A549 (cell line): ENCODE results near the gene GPRC5A.

Source experiments
- CTCF ChIP-seq: fragments of >200 bp; sonication (Bioruptor Twin); formaldehyde crosslinking; IDR thresholded peaks from 3 replicates; pipeline ENCODE4 v1.5.1; 2016
- GATA3 ChIP-seq: IDR thresholded peaks from 2 replicates; pipeline ENCODE4 v1.6.1; 2012; ENCODE audit warnings: borderline replicate concordance
- MAFK ChIP-seq: fragments of 450-650 bp; IDR thresholded peaks from 2 replicates; pipeline ENCODE4 v1.6.1; 2014; ENCODE audit not compliant: partially characterized antibody
- POLR2A ChIP-seq: IDR thresholded peaks from 2 replicates; pipeline ENCODE4 v1.6.1; 2012; ENCODE audit warnings: mild to moderate bottlenecking, low read length
- POLR2AphosphoS2 ChIP-seq: conservative IDR thresholded peaks from 2 replicates; pipeline ENCODE4 v1.6.1; 2012; ENCODE audit warnings: low read length, improper control_type of control experiment, inconsistent platforms
- REST ChIP-seq: fragments of 200-600 bp; sonication (generic); IDR thresholded peaks from 2 replicates; pipeline ENCODE4 v1.6.1; 2016; ENCODE audit warnings: antibody characterized with exemption, mild to moderate bottlenecking, moderate library complexity
- SMC3 ChIP-seq: fragments of >200 bp; sonication (Bioruptor Twin); formaldehyde crosslinking; IDR thresholded peaks from 3 replicates; pipeline ENCODE4 v1.6.1; 2018; ENCODE audit warnings: inconsistent platforms

GRCh38 chr12:12892681-12893141, 1.3 kb downstream of the GPRC5A start:
- TF ChIP-seq CTCF, result no peak
- TF ChIP-seq GATA3, result no peak
- no peak for TF ChIP-seq POLR2A
- no peak for TF ChIP-seq POLR2AphosphoS2
- TF ChIP-seq SMC3, result no peak
- no peak for TF ChIP-seq REST
- no peak for TF ChIP-seq MAFK
